MM.1S (cell line): ENCODE data around the gene PTHLH.

ENCODE experiments used
- DNase-seq: peaks from one replicate; pipeline ENCODE4 v3.0.0-alpha.2; 2015
- H2AFZ ChIP-seq: fragments of 300-600 bp; sonication (generic); 2 replicates; pipeline ENCODE4 v1.6.0; 2016; ENCODE audit warnings: antibody characterized with exemption, low read length
- H3F3A ChIP-seq: fragments of 300-600 bp; sonication (generic); 2 replicates; pipeline ENCODE4 v1.6.1; 2016; ENCODE audit warnings: mild to moderate bottlenecking, antibody characterized with exemption, low read length, moderate library complexity, mixed read lengths; ENCODE audit not compliant: insufficient read depth
- H3K27ac ChIP-seq: fragments of 300-600 bp; sonication (generic); 2 replicates; pipeline ENCODE4 v1.5.1; 2016; ENCODE audit warnings: mild to moderate bottlenecking, low read length
- H3K27me3 ChIP-seq: fragments of 300-600 bp; sonication (generic); replicated peaks from 2 replicates; pipeline ENCODE4 v1.6.0; 2016; ENCODE audit warnings: low read length; ENCODE audit not compliant: insufficient read depth
- H3K36me3 ChIP-seq: fragments of 300-600 bp; sonication (generic); replicated peaks from 2 replicates; pipeline ENCODE4 v1.6.1; 2016; ENCODE audit warnings: mild to moderate bottlenecking, low read length, mixed read lengths; ENCODE audit not compliant: insufficient read depth
- H3K4me1 ChIP-seq: fragments of 300-600 bp; sonication (generic); 2 replicates; pipeline ENCODE4 v1.6.1; 2016; ENCODE audit warnings: low read length, mixed read lengths
- H3K4me2 ChIP-seq: fragments of 300-600 bp; sonication (generic); 2 replicates; pipeline ENCODE4 v1.6.0; 2016; ENCODE audit warnings: low read depth, low read length
- H3K4me3 ChIP-seq: fragments of 300-600 bp; sonication (generic); 2 replicates; pipeline ENCODE4 v1.5.1; 2016; ENCODE audit warnings: low read length, mixed read lengths
- H3K79me2 ChIP-seq: fragments of 300-600 bp; sonication (generic); 2 replicates; pipeline ENCODE4 v1.6.1; 2016; ENCODE audit warnings: mixed run types, low read length, mixed read lengths
- H3K9ac ChIP-seq: fragments of 300-600 bp; sonication (generic); 2 replicates; pipeline ENCODE4 v1.6.1; 2016; ENCODE audit warnings: low read length, mixed read lengths
- H3K9me2 ChIP-seq: fragments of 300-600 bp; sonication (generic); replicated peaks from 2 replicates; pipeline ENCODE4 v1.6.1; 2016; ENCODE audit warnings: mild to moderate bottlenecking, low read length, mixed read lengths; ENCODE audit not compliant: insufficient read depth
- H3K9me3 ChIP-seq: fragments of 300-600 bp; sonication (generic); replicated peaks from 2 replicates; pipeline ENCODE4 v1.6.1; 2016; ENCODE audit warnings: mild to moderate bottlenecking, low read length, mixed read lengths; ENCODE audit not compliant: insufficient read depth
- H4K20me1 ChIP-seq: fragments of 300-600 bp; sonication (generic); 2 replicates; pipeline ENCODE4 v1.6.1; 2016; ENCODE audit warnings: mild to moderate bottlenecking, low read length, moderate library complexity, mixed read lengths; ENCODE audit not compliant: insufficient read depth
- CTCF ChIP-seq: fragments of 300-600 bp; sonication (generic); IDR thresholded peaks from 2 replicates; pipeline ENCODE4 v1.5.1; 2016; ENCODE audit warnings: antibody characterized with exemption, low read length, mixed read lengths
- EZH2 ChIP-seq: fragments of 300-600 bp; sonication (generic); optimal IDR thresholded peaks from 2 replicates; pipeline ENCODE3; 2017; ENCODE audit warnings: low read depth, mild to moderate bottlenecking, antibody characterized with exemption, low read length, mixed read lengths
- EZH2phosphoT487 ChIP-seq: fragments of 300-600 bp; sonication (generic); IDR thresholded peaks from 2 replicates; pipeline ENCODE4 v1.6.1; 2018; ENCODE audit warnings: antibody characterized with exemption, low read length

PTHLH gene

GRCh38 chr12:28010036-28010435 is 37.5 kb upstream of the PTHLH start:
- no peak for TF ChIP-seq EZH2
- no peak for TF ChIP-seq EZH2phosphoT487
- TF ChIP-seq CTCF: no peak
- Histone ChIP-seq H2AFZ (no peak overlapping the region), H3K9ac (no peak overlapping the region), H3K4me1 (no peaks in the 10 kb centered on the region), H3K4me2 (no peak overlapping the region), H3K9me3 (no peaks in the 10 kb centered on the region), H3F3A (no peaks in the 10 kb centered on the region), H3K4me3 (no peak overlapping the region), H4K20me1 (no peaks in the 10 kb centered on the region), H3K79me2 (no peaks in the 10 kb centered on the region), H3K36me3 (no peaks in the 10 kb centered on the region), H3K9me2 (no peaks in the 10 kb centered on the region), H3K27ac (no peak overlapping the region), H3K27me3 (no peaks in the 10 kb centered on the region)
- no peak for DNase-seq

- Histone ChIP-seq H2AFZ (no peak overlapping the region), H3K4me1 (no peaks in the 10 kb centered on the region), H3K4me3 (no peak overlapping the region), H3F3A (no peaks in the 10 kb centered on the region), H3K27ac (no peak overlapping the region), H3K79me2 (no peaks in the 10 kb centered on the region), H3K27me3 (no peaks in the 10 kb centered on the region), H4K20me1 (no peaks in the 10 kb centered on the region), H3K9me3 (no peaks in the 10 kb centered on the region), H3K36me3 (no peaks in the 10 kb centered on the region), H3K9ac (no peak overlapping the region), H3K4me2 (no peak overlapping the region), H3K9me2 (no peaks in the 10 kb centered on the region)
- TF ChIP-seq EZH2 (no peak), EZH2phosphoT487 (no peak), CTCF (no peak)
- DNase-seq: no peak
Observed at GRCh38 chr12:27999970-28000369, 27.4 kb upstream of the PTHLH start.

- H3K36me3 ChIP-seq: no peaks in the 10 kb centered on the region
- no peak for TF ChIP-seq EZH2
- TF ChIP-seq EZH2phosphoT487: no peak
- no peak for TF ChIP-seq CTCF
- no peaks in the 10 kb centered on the region for H3K27me3 ChIP-seq
- H3K4me1 ChIP-seq: no peaks in the 10 kb centered on the region
- no peaks in the 10 kb centered on the region for H3K9me3 ChIP-seq
- H4K20me1 ChIP-seq: no peaks in the 10 kb centered on the region
- H2AFZ ChIP-seq: no peak overlapping the region
- no peaks in the 10 kb centered on the region for H3K9me2 ChIP-seq
- no peaks in the 10 kb centered on the region for H3K79me2 ChIP-seq
- no peaks in the 10 kb centered on the region for H3F3A ChIP-seq
- H3K9ac ChIP-seq: no peak overlapping the region
- no peak overlapping the region for H3K4me3 ChIP-seq
- no peak for DNase-seq
- H3K27ac ChIP-seq: no peak overlapping the region
- no peak overlapping the region for H3K4me2 ChIP-seq
Observed at GRCh38 chr12:27999521-27999920, 27.0 kb upstream of the PTHLH start.
